GM12878 (cell line): ENCODE data around the gene NME8. TPM values are rescaled to one million over a fixed set of nuclear protein-coding genes. Genes with fewer than 3 reads are reported as not detected.

Experiments used
- ATAC-seq: fragments of 200-7000 bp; cut with Tn5 transposase; 3 replicates; pipeline ENCODE4 v1.9.1; 2020; ENCODE audit warnings: mild to moderate bottlenecking, moderate library complexity
- BruUV-seq: library from RNA; stranded (reverse); fragments of 400-500 nt; replicated peaks from 2 replicates; lab custom pipeline; 2021; lab: Mats Ljungman, UMichigan
- CTCF ChIA-PET: fragments of 300-600 bp; sonication (Branson Sonifier 250); formaldehyde crosslinking; extraction: SDS; loops from one replicate; lab custom pipeline; 2021; ENCODE audit warnings: inconsistent platforms; lab: Yijun Ruan, JAX
- POLR2A ChIA-PET: fragments of 350-600 bp; formaldehyde crosslinking; extraction: SDS; loops from one replicate; lab custom pipeline; 2021; ENCODE audit warnings: inconsistent platforms; lab: Charles Lee
- RAD21 ChIA-PET: fragments of 300-600 bp; sonication (Branson Sonifier 250); formaldehyde crosslinking; loops from one replicate; lab custom pipeline; 2023; ENCODE audit warnings: antibody characterized with exemption; ENCODE audit not compliant: unreplicated experiment; lab: Charles Lee
- SMC1A ChIA-PET: fragments of 300-600 bp; sonication (Branson Sonifier 250); formaldehyde crosslinking; loops from one replicate; lab custom pipeline; 2023; ENCODE audit not compliant: unreplicated experiment, uncharacterized antibody; lab: Charles Lee
- DNase-seq: peaks from one replicate; pipeline ENCODE4 v3.0.0-alpha.2; 2011; ENCODE audit warnings: low read depth, low spot score
- FAIRE-seq: peaks from 3 replicates; lab custom pipeline; 2011; peaks lifted over from hg19 to GRCh38; lab: Jason Lieb, UNC
- H2AFZ ChIP-seq: 2 replicates; pipeline ENCODE4 v1.6.0; 2011; ENCODE audit warnings: low read depth, low read length, control low read depth; ENCODE audit not compliant: control insufficient read depth
- H3K27ac ChIP-seq: 2 replicates; pipeline ENCODE4 v1.5.1; 2011; ENCODE audit warnings: control low read depth; ENCODE audit not compliant: control insufficient read depth, insufficient read depth
- H3K27me3 ChIP-seq, 2 experiments: replicated peaks in 1 of 2; 2 replicates each; pipeline versions ENCODE4 v1.6.0 to v1.6.1; 2011; ENCODE audit warnings: low read length in 1 of 2; ENCODE audit not compliant: control insufficient read depth in 2 of 2, insufficient read depth in 2 of 2
- H3K36me3 ChIP-seq, 2 experiments: 2 replicates each; pipeline ENCODE4 v1.5.1; 2011; ENCODE audit warnings: low read length in 1 of 2; ENCODE audit not compliant: control insufficient read depth in 2 of 2, insufficient read depth in 2 of 2
- H3K4me1 ChIP-seq: 2 replicates; pipeline ENCODE4 v1.6.1; 2011; ENCODE audit warnings: mild to moderate bottlenecking, low read length, moderate library complexity, mixed read lengths; ENCODE audit not compliant: control insufficient read depth, insufficient read depth
- H3K4me2 ChIP-seq: 2 replicates; pipeline ENCODE4 v1.6.0; 2011; ENCODE audit warnings: control low read depth; ENCODE audit not compliant: control insufficient read depth, insufficient read depth
- H3K4me3 ChIP-seq: fragments of 200-600 bp; sonication (generic); 2 replicates; pipeline ENCODE4 v1.5.1; 2016
- H3K79me2 ChIP-seq: 2 replicates; pipeline ENCODE4 v1.6.0; 2011; ENCODE audit warnings: low read length; ENCODE audit not compliant: control insufficient read depth, insufficient read depth
- H3K9ac ChIP-seq: 2 replicates; pipeline ENCODE4 v1.8.0; 2011; ENCODE audit warnings: low read length, control low read depth, mixed read lengths; ENCODE audit not compliant: control insufficient read depth, insufficient read depth
- H3K9me3 ChIP-seq: replicated peaks from 3 replicates; pipeline ENCODE4 v1.5.1; 2011; ENCODE audit warnings: mild to moderate bottlenecking, low read length; ENCODE audit not compliant: control insufficient read depth, insufficient read depth
- H4K20me1 ChIP-seq: 2 replicates; pipeline ENCODE4 v1.6.0; 2011; ENCODE audit not compliant: control insufficient read depth, insufficient read depth
- BHLHE40 ChIP-seq, 2 experiments: fragments of 450-650 bp in 1 of 2; IDR thresholded peaks; 2 replicates each; pipeline ENCODE4 v1.6.1; 2011 to 2017; ENCODE audit warnings: low read depth in 2 of 2, borderline replicate concordance in 1 of 2, improper control_type of control experiment in 1 of 2, low read length in 1 of 2, mild to moderate bottlenecking in 1 of 2
- NRF1 ChIP-seq: conservative IDR thresholded peaks from 2 replicates; pipeline ENCODE4 v1.6.1; 2011; ENCODE audit warnings: mild to moderate bottlenecking, low read depth, low read length, improper control_type of control experiment
- SIN3A ChIP-seq: IDR thresholded peaks from 2 replicates; pipeline ENCODE4 v1.6.1; 2012; ENCODE audit warnings: low read depth, low read length, improper control_type of control experiment
- SREBF2 ChIP-seq: IDR thresholded peaks from 2 replicates; pipeline ENCODE4 v1.6.1; 2012; ENCODE audit warnings: mild to moderate bottlenecking, low read length
- WRNIP1 ChIP-seq: IDR thresholded peaks from 2 replicates; pipeline ENCODE4 v1.6.1; 2011; ENCODE audit warnings: low read depth, low read length, improper control_type of control experiment, borderline replicate concordance
- WGBS: methylation state at CpG from one replicate; pipeline ENCODE4 v1.1.6; 2016; ENCODE audit warnings: low lambda C conversion rate; ENCODE audit not compliant: insufficient replicate concordance, insufficient coverage; ENCODE audit errors: missing lambda C conversion rate; 5-methylcytosine and 5-hydroxymethylcytosine counted together
- in situ Hi-C: fragments of 300-500 bp; cut with MboI; formaldehyde crosslinking; loops from 9 replicates; pipeline ENCODE4 v1.14.3; 2018; ENCODE audit warnings: mixed read lengths
- intact Hi-C: fragments of 100-400 bp; cut with micrococcal nuclease; formaldehyde crosslinking; loops from one replicate; pipeline ENCODE4 v1.14.2; 2022; ENCODE audit not compliant: unreplicated experiment
- polyA plus RNA-seq, 11 experiments: library from polyadenylated mRNA; depleted of rRNA in 4 of 11; unstranded in 6 of 11; stranded (reverse) in 5 of 11; fragments of >200 nt; fragmentation: Nextera tagmentation in 4 of 11; fragmentation: Illumina TruSeq in 1 of 11; extraction: Ambion mirVana in 4 of 11; extraction: Trizol in 1 of 11; gene quantifications; 1 replicate in 1 of 11; 2 replicates in 10 of 11; pipeline versions ENCODE4 v1.2.1 to v1.2.3, GENCODE V29; 2011 to 2016; ENCODE audit warnings: inconsistent platforms in 2 of 11, missing spikeins in 2 of 11, low read depth in 1 of 11
- total RNA-seq, 4 experiments: library from RNA; depleted of rRNA in 3 of 4; stranded (reverse); fragments of >200 nt in 3 of 4; fragmentation: Illumina TruSeq in 1 of 4; extraction: Trizol in 1 of 4; gene quantifications; 2 replicates each; pipeline versions ENCODE4 v1.2.1 to v1.2.3, GENCODE V29; 2013 to 2021
- TF ChIP-seq, protein P1 (sequence below): fragments of 450-650 bp; formaldehyde crosslinking; IDR thresholded peaks from 2 replicates; pipeline ENCODE4 v1.4.0; 2022; ENCODE audit warnings: mild to moderate bottlenecking, moderate library complexity
- TF ChIP-seq, protein P2 (sequence below): fragments of 450-650 bp; IDR thresholded peaks from 2 replicates; pipeline ENCODE4 v1.6.1; 2018; ENCODE audit warnings: mild to moderate bottlenecking, low read depth, moderate library complexity; ENCODE audit not compliant: partially characterized antibody
- TF ChIP-seq, protein P3 (sequence below): IDR thresholded peaks from 2 replicates; pipeline ENCODE4 v1.6.1; 2011; ENCODE audit warnings: borderline replicate concordance, low read depth, mild to moderate bottlenecking, moderate library complexity, mixed read lengths, low read length; ENCODE audit not compliant: insufficient read depth; ENCODE audit errors: extremely low read length
- TF ChIP-seq, protein P4 (sequence below): IDR thresholded peaks from 2 replicates; pipeline ENCODE4 v1.6.1; 2012; ENCODE audit warnings: low read depth, low read length, improper control_type of control experiment

NME8 gene
- total and polyA plus RNA-seq, 10 of the 15 experiments (the other 5 are each of a cell fraction or from before 2014, with no cell fraction given), result 0.03 to 3.5 (median 0.52) TPM; not detected in 2

GRCh38 chr7:37901890-37902524, 53.6 kb downstream of the NME8 start:
- Histone ChIP-seq H4K20me1 (no peaks in the 10 kb centered on the region), H3K9me3 (no peaks in the 10 kb centered on the region), H3K27ac (no peak overlapping the region), H3K9ac (no peak overlapping the region), H3K4me2 (no peak overlapping the region), H3K27me3 (peaks cover 0 to 2% of the 10 kb centered on the region in 2 experiments; a peak in 1 of 4 replicates), H3K79me2 (no peaks in the 10 kb centered on the region), H2AFZ (no peak overlapping the region), H3K4me3 (no peak overlapping the region), H3K36me3 (no peaks in the 10 kb centered on the region), H3K4me1 (no peaks in the 10 kb centered on the region)
- intact Hi-C loops, result loop anchor here (1.0 to 5.0 kb wide), 4 partner anchors 205 to 433 kb away; no protein-coding TSS in a partner anchor
- ChIA-PET CTCF (interaction anchor here (0.6 to 4.2 kb wide), 52 partner anchors 8 to 472 kb away, joined by 3 to 39 read pairs (median 5); partner anchors contain the start of genes EPDR1, GPR141 and SFRP4), SMC1A (interaction anchor here (0.6 to 9.5 kb wide), 37 partner anchors 7 to 465 kb away, joined by 3 to 82 read pairs (median 4); partner anchors contain the start of genes EPDR1 and SFRP4), RAD21 (interaction anchor here (0.7 to 3.3 kb wide), 20 partner anchors 11 to 469 kb away, joined by 3 to 24 read pairs (median 5); partner anchors contain the start of genes EPDR1 and SFRP4), POLR2A (no interaction called here)
- 54% methylated on average over 2 of the region's 2 CpGs for WGBS
- in situ Hi-C loops, result loop anchor here (5.0 kb wide), 1 partner anchor 320 kb away; no protein-coding TSS in a partner anchor
- TF ChIP-seq, protein P1, sequence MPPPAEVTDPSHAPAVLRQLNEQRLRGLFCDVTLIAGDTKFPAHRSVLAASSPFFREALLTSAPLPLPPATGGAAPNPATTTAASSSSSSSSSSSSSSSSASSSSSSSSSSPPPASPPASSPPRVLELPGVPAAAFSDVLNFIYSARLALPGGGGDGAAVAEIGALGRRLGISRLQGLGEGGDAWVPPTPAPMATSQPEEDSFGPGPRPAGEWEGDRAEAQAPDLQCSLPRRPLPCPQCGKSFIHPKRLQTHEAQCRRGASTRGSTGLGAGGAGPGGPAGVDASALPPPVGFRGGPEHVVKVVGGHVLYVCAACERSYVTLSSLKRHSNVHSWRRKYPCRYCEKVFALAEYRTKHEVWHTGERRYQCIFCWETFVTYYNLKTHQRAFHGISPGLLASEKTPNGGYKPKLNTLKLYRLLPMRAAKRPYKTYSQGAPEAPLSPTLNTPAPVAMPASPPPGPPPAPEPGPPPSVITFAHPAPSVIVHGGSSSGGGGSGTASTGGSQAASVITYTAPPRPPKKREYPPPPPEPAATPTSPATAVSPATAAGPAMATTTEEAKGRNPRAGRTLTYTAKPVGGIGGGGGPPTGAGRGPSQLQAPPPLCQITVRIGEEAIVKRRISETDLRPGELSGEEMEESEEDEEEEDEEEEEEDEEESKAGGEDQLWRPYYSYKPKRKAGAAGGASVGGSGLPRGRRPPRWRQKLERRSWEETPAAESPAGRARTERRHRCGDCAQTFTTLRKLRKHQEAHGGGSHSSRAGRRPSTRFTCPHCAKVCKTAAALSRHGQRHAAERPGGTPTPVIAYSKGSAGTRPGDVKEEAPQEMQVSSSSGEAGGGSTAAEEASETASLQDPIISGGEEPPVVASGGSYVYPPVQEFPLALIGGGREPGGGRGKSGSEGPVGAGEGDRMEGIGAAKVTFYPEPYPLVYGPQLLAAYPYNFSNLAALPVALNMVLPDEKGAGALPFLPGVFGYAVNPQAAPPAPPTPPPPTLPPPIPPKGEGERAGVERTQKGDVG, result no peak
- TF ChIP-seq, protein P2, sequence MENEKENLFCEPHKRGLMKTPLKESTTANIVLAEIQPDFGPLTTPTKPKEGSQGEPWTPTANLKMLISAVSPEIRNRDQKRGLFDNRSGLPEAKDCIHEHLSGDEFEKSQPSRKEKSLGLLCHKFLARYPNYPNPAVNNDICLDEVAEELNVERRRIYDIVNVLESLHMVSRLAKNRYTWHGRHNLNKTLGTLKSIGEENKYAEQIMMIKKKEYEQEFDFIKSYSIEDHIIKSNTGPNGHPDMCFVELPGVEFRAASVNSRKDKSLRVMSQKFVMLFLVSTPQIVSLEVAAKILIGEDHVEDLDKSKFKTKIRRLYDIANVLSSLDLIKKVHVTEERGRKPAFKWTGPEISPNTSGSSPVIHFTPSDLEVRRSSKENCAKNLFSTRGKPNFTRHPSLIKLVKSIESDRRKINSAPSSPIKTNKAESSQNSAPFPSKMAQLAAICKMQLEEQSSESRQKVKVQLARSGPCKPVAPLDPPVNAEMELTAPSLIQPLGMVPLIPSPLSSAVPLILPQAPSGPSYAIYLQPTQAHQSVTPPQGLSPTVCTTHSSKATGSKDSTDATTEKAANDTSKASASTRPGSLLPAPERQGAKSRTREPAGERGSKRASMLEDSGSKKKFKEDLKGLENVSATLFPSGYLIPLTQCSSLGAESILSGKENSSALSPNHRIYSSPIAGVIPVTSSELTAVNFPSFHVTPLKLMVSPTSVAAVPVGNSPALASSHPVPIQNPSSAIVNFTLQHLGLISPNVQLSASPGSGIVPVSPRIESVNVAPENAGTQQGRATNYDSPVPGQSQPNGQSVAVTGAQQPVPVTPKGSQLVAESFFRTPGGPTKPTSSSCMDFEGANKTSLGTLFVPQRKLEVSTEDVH, result no peak
- TF ChIP-seq, protein P3, sequence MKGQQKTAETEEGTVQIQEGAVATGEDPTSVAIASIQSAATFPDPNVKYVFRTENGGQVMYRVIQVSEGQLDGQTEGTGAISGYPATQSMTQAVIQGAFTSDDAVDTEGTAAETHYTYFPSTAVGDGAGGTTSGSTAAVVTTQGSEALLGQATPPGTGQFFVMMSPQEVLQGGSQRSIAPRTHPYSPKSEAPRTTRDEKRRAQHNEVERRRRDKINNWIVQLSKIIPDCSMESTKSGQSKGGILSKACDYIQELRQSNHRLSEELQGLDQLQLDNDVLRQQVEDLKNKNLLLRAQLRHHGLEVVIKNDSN, result no peak
- TF ChIP-seq WRNIP1 (no peak), SIN3A (no peak), NRF1 (no peak), BHLHE40 (IDR thresholded peaks at IDR 0.05; ENCODE audit: borderline replicate concordance in 1 of 2, low read depth in 2 of 2, low read length in 1 of 2) (no peak), SREBF2 (no peak)
- TF ChIP-seq, protein P4, sequence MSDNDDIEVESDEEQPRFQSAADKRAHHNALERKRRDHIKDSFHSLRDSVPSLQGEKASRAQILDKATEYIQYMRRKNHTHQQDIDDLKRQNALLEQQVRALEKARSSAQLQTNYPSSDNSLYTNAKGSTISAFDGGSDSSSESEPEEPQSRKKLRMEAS, result no peak
- ATAC-seq (peak; percentile 30; the same call in 2 of the 3 replicates), DNase-seq (no peak), FAIRE-seq (no peak)
- BruUV-seq, result no TSS peak
